ENCODE data around the gene KSR2. TPM values are rescaled to one million over a fixed set of nuclear protein-coding genes. Genes with fewer than 3 reads are reported as not detected.

Gene KSR2
- total and polyA plus RNA-seq, 7 donors, result under 0.01 to 1.1 (median 0.41) TPM

DNA sequence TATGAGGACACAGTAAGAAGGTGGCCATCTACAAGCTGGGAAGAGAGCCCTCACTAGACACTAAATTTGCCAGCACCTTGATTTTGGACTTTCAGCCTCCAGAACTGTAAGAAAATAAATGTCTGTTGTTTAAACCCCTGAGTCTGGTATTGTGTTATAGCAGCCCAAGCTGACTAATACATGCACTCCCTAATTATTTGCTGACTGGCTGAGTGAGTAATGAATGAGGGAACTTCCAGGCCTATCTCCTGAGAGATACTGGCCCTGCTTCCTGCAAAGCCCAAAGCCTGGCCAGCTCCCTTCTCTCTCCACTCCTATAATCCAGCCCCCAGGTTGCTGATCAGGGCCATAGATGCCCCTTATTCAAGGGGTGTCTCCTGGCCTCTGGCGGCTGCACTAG, 487.3 kb downstream of the KSR2 start:
- Histone ChIP-seq H3K4me3 (no peak overlapping the region), H3K36me3 (no peaks in the 10 kb centered on the region), H3K9me3 (no peaks in the 10 kb centered on the region), H3K27me3 (no peaks in the 10 kb centered on the region), H3K4me1 (no peaks in the 10 kb centered on the region), H3K27ac (no peak overlapping the region)
- DNase-seq, result no peak
- TF ChIP-seq EP300 (IDR thresholded peaks at IDR 0.05), result no peak
- TF ChIP-seq POLR2A (IDR thresholded peaks at IDR 0.05), result no peak
- no peak for TF ChIP-seq POLR2AphosphoS5 (IDR thresholded peaks at IDR 0.05)
- TF ChIP-seq, protein P1, sequence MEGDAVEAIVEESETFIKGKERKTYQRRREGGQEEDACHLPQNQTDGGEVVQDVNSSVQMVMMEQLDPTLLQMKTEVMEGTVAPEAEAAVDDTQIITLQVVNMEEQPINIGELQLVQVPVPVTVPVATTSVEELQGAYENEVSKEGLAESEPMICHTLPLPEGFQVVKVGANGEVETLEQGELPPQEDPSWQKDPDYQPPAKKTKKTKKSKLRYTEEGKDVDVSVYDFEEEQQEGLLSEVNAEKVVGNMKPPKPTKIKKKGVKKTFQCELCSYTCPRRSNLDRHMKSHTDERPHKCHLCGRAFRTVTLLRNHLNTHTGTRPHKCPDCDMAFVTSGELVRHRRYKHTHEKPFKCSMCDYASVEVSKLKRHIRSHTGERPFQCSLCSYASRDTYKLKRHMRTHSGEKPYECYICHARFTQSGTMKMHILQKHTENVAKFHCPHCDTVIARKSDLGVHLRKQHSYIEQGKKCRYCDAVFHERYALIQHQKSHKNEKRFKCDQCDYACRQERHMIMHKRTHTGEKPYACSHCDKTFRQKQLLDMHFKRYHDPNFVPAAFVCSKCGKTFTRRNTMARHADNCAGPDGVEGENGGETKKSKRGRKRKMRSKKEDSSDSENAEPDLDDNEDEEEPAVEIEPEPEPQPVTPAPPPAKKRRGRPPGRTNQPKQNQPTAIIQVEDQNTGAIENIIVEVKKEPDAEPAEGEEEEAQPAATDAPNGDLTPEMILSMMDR (IDR thresholded peaks at IDR 0.05), result no peak
- WGBS, 2 donors, result 90 to 97% methylated on average over 1 of the region's 1 CpG
- intact Hi-C loops (cut with DNase I), result no loop called here

DNA sequence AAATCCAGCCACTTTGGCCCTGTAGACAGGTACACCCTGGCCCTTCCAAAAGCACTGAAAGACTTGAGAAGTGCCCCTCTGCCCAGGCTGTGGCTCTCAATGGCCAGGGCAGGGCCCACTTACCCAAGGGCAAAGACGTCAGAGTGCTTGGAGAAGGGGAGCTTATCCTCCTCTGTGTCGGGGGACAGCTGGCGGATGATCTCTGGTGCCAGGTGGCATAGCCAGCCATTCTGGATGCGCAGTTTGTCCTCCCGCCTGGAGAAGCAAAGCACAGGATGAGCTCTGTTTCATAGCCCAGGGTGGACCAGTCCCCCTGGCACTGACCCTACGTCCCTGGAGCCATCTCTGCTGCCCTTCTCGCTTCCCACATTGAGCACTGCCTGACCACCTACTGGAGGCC, 492.4 kb downstream of the KSR2 start:
- Histone ChIP-seq H3K36me3 (no peaks in the 10 kb centered on the region), H3K9me3 (no peaks in the 10 kb centered on the region), H3K4me3 (no peak overlapping the region), H3K27ac (no peak overlapping the region), H3K4me1 (no peaks in the 10 kb centered on the region), H3K27me3 (no peaks in the 10 kb centered on the region)
- WGBS, 2 donors, result 93 to 95% methylated on average over 7 of the region's 7 CpGs
- intact Hi-C loops (cut with DNase I), result no loop called here
- DNase-seq, result no peak
- TF ChIP-seq EP300 (IDR thresholded peaks at IDR 0.05), result no peak
- no peak for TF ChIP-seq POLR2A (IDR thresholded peaks at IDR 0.05)
- TF ChIP-seq, protein P1 (IDR thresholded peaks at IDR 0.05), result no peak
- no peak for TF ChIP-seq POLR2AphosphoS5 (IDR thresholded peaks at IDR 0.05)

DNA sequence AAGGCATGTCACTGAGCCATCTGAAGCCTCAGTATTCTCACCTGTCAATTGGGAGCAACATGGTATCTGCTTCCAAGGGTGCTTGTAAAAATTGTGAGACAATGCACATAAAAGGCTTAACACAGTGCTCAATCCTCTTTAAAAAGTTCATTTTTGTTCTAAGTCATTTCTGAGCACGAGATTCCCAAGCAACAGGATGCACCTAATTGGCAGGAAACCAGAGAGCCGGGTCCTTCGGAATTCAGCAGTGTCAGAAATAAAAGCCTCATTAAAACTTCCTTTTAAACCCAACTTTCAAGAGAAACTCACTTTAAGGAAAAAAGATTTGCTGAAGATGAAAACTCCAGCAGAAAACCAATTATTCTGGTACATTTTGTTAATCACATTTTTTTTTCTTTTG, 494.9 kb downstream of the KSR2 start:
- WGBS, 2 donors, result 34 to 72% methylated on average over 3 of the region's 3 CpGs
- no peak for TF ChIP-seq POLR2AphosphoS5 (IDR thresholded peaks at IDR 0.05)
- no peak for TF ChIP-seq EP300 (IDR thresholded peaks at IDR 0.05)
- TF ChIP-seq POLR2A (IDR thresholded peaks at IDR 0.05), result no peak
- TF ChIP-seq, protein P1 (IDR thresholded peaks at IDR 0.05), result no peak
- intact Hi-C loops (cut with DNase I), result no loop called here
- H3K4me1 ChIP-seq, result no peaks in the 10 kb centered on the region
- no peaks in the 10 kb centered on the region for H3K9me3 ChIP-seq
- no peak overlapping the region for H3K27ac ChIP-seq
- no peak for DNase-seq
- H3K27me3 ChIP-seq, result no peaks in the 10 kb centered on the region
- H3K4me3 ChIP-seq, result no peak overlapping the region
- H3K36me3 ChIP-seq, result no peaks in the 10 kb centered on the region

DNA sequence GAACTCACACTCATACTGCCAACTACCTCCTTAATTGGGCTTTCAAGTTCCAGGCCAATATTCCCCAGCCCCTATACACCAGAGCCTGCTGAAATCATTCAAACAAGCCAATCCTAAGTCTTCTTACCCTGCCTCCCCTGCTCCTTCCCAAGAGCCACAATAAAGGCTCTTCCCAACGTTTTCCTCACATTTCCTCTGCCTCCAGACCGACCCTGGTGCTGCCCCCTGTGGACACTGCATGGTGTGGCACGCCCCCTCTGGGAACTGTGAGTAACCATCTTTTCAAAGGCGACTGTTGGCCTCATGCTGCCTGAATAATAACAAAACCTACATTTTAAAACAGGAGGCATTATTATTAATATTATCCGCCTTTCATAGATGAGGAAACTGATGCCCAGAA, 495.8 kb downstream of the KSR2 start:
- Histone ChIP-seq H3K27me3 (no peaks in the 10 kb centered on the region), H3K4me1 (no peaks in the 10 kb centered on the region), H3K9me3 (no peaks in the 10 kb centered on the region), H3K4me3 (no peak overlapping the region), H3K36me3 (no peaks in the 10 kb centered on the region), H3K27ac (no peak overlapping the region)
- TF ChIP-seq POLR2AphosphoS5 (IDR thresholded peaks at IDR 0.05), result no peak
- no peak for TF ChIP-seq EP300 (IDR thresholded peaks at IDR 0.05)
- TF ChIP-seq POLR2A (IDR thresholded peaks at IDR 0.05), result no peak
- TF ChIP-seq, protein P1 (IDR thresholded peaks at IDR 0.05), result no peak
- intact Hi-C loops (cut with DNase I), result no loop called here
- no peak for DNase-seq
- WGBS, 2 donors, result 39 to 56% methylated on average over 5 of the region's 5 CpGs

DNA sequence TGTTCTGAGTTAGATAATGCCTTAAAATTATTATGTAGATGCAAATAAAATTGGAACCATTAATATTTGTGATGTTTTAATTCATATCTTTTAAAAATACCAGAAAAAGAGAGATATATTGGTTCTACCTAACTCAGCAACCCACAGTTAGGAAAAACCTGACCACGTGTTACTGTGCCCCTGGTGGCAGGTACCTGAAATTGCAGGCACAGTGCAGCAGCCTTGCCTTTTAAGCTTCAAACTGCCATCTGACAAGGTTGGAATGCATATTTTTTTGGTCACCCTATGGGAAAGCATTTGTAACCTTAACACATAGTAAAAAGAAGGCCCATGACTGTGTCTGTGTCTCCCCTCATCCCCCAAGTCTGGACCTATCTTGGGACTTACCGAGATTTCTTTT, 498.0 kb downstream of the KSR2 start:
- Histone ChIP-seq H3K27me3 (peaks cover 0 to 4% (median 0%) of the 10 kb centered on the region in 3 donors), H3K9me3 (no peaks in the 10 kb centered on the region), H3K36me3 (no peaks in the 10 kb centered on the region), H3K4me3 (no peak overlapping the region), H3K4me1 (no peaks in the 10 kb centered on the region), H3K27ac (no peak overlapping the region)
- no peak for DNase-seq
- 57 to 74% methylated on average over 2 of the region's 2 CpGs for WGBS, 2 donors
- intact Hi-C loops (cut with DNase I), result no loop called here
- TF ChIP-seq EP300 (IDR thresholded peaks at IDR 0.05) (no peak), POLR2A (IDR thresholded peaks at IDR 0.05) (no peak), POLR2AphosphoS5 (IDR thresholded peaks at IDR 0.05) (no peak)
- TF ChIP-seq, protein P1 (IDR thresholded peaks at IDR 0.05), result no peak
